CD4-positive, alpha-beta memory T cell (primary cell): ENCODE measurements around the gene PRKCSH. TPM values are rescaled to one million over a fixed set of nuclear protein-coding genes. Genes with fewer than 3 reads are reported as not detected.

Experiments
- CTCF ChIA-PET: fragments of 350-600 bp; sonication (Branson Sonifier 250); formaldehyde crosslinking; loops from one replicate; lab custom pipeline; 2021; ENCODE audit warnings: inconsistent platforms; ENCODE audit not compliant: partially characterized antibody; lab: Charles Lee
- POLR2A ChIA-PET: fragments of 350-600 bp; sonication (Branson Sonifier 250); formaldehyde crosslinking; loops from one replicate; lab custom pipeline; 2021; ENCODE audit not compliant: partially characterized antibody; lab: Charles Lee
- DNase-seq, 5 donors: peaks; one replicate each; pipeline versions ENCODE4 v3.0.0 to v3.0.0-alpha.2; 2020 to 2022; ENCODE audit warnings: mixed read lengths in 1 of 5
- H3K27ac ChIP-seq: one replicate; pipeline ENCODE4 v1.7.0; 2013; ENCODE audit warnings: low read depth, low read length
- H3K27me3 ChIP-seq: 2 replicates; pipeline ENCODE4 v1.7.0; 2013; ENCODE audit warnings: mild to moderate bottlenecking, low read length, moderate library complexity; ENCODE audit not compliant: insufficient read depth
- H3K36me3 ChIP-seq: 2 replicates; pipeline ENCODE4 v1.7.0; 2013; ENCODE audit warnings: mild to moderate bottlenecking, low read length, moderate library complexity; ENCODE audit not compliant: insufficient read depth
- H3K4me1 ChIP-seq: 2 replicates; pipeline ENCODE4 v1.7.0; 2013; ENCODE audit warnings: mild to moderate bottlenecking, low read length, moderate library complexity; ENCODE audit not compliant: insufficient read depth
- H3K4me3 ChIP-seq, 2 donors: one replicate each; pipeline ENCODE4 v1.7.0; 2013; ENCODE audit warnings: low read length in 2 of 2, mild to moderate bottlenecking in 1 of 2
- H3K9me3 ChIP-seq, 2 donors: one replicate each; pipeline ENCODE4 v1.7.0; 2013; ENCODE audit warnings: low read length in 2 of 2, control low read depth in 1 of 2; ENCODE audit not compliant: control insufficient read depth in 1 of 2
- H3K27ac Mint-ChIP-seq, 7 donors: one replicate each; pipeline ENCODE4 v1.8.0; 2020 to 2021; ENCODE audit warnings: mixed read lengths in 7 of 7, mild to moderate bottlenecking in 6 of 7, inconsistent platforms in 3 of 7, moderate library complexity in 3 of 7
- H3K27me3 Mint-ChIP-seq, 2 donors: one replicate each; pipeline ENCODE4 v1.8.0; 2020 to 2021; ENCODE audit warnings: mixed read lengths in 2 of 2
- H3K36me3 Mint-ChIP-seq, 2 donors: one replicate each; pipeline ENCODE4 v1.8.0; 2020 to 2021; ENCODE audit warnings: mixed read lengths in 2 of 2, inconsistent platforms in 1 of 2, mild to moderate bottlenecking in 1 of 2
- H3K4me1 Mint-ChIP-seq, 4 donors: one replicate each; pipeline ENCODE4 v1.8.0; 2020 to 2021; ENCODE audit warnings: mixed read lengths in 4 of 4, mild to moderate bottlenecking in 1 of 4
- H3K4me3 Mint-ChIP-seq, 8 donors: one replicate each; pipeline ENCODE4 v1.8.0; 2020 to 2021; ENCODE audit warnings: mixed read lengths in 8 of 8, mild to moderate bottlenecking in 7 of 8, moderate library complexity in 6 of 8, inconsistent platforms in 3 of 8
- H3K9me3 Mint-ChIP-seq, 8 donors: one replicate each; pipeline ENCODE4 v1.8.0; 2020 to 2021; ENCODE audit warnings: mixed read lengths in 8 of 8, mild to moderate bottlenecking in 5 of 8, inconsistent platforms in 3 of 8, moderate library complexity in 1 of 8
- intact Hi-C: fragments of 100-400 bp; cut with micrococcal nuclease; formaldehyde crosslinking; loops from one replicate; pipeline ENCODE4 v1.15.1; 2023
- polyA plus RNA-seq, 2 donors: library from polyadenylated mRNA; unstranded; fragments of 300-500 nt; fragmentation: Illumina TruSeq; gene quantifications; one replicate each; pipeline ENCODE4 v1.2.3, GENCODE V29; 2021
- total RNA-seq, 2 experiments: library from RNA; stranded (reverse); gene quantifications; one replicate each; pipeline ENCODE4 v1.2.3, GENCODE V29; 2021

The PRKCSH gene
- total and polyA plus RNA-seq, 4 experiments from 2014 or later, result 14.0 to 300 (median 182) TPM

DNA sequence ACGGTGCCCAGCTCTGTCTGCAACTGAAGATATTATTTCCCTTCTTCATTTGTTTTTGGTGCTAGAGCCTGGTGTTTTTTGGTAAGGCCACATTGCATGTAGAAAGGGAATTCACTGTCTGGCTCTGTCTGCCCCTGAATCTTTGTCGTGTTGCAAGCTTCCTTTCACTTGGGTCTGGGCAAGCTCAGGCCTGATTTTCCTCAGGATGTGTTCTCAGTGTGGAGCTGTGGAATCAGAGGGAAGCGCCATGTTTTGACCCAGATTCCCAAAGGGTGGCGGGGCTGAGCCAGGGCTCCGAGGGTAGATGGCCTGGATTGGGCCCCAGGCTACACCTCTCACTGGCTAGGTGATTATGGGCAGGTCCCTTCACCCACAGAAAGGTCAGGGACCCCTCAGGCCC, 8.6 kb downstream of the PRKCSH start:
- H3K4me1 ChIP-seq, result no peaks in the 10 kb centered on the region
- intact Hi-C loops, result no loop called here
- Mint-ChIP-seq H3K36me3 (peaks cover 29 to 49% of the 10 kb centered on the region in 2 donors), H3K9me3 (peaks cover 0 to 2% (median 0%) of the 10 kb centered on the region in 8 donors), H3K27me3 (no peaks in the 10 kb centered on the region), H3K27ac (no peak overlapping the region), H3K4me1 (peaks cover 0 to 4% (median 4%) of the 10 kb centered on the region in 4 donors), H3K4me3 (no peak overlapping the region)
- ChIA-PET CTCF (interaction anchor here (1.1 kb wide), 1 partner anchor 151 kb away, joined by 5 read pairs; no protein-coding TSS in a partner anchor), POLR2A (no interaction called here)
- H3K27me3 ChIP-seq, result no peaks in the 10 kb centered on the region
- no peak for DNase-seq
- H3K9me3 ChIP-seq, result no peaks in the 10 kb centered on the region
- no peak overlapping the region for H3K4me3 ChIP-seq
- H3K36me3 ChIP-seq, result peaks cover 42% of the 10 kb centered on the region
- H3K27ac ChIP-seq, result no peak overlapping the region

DNA sequence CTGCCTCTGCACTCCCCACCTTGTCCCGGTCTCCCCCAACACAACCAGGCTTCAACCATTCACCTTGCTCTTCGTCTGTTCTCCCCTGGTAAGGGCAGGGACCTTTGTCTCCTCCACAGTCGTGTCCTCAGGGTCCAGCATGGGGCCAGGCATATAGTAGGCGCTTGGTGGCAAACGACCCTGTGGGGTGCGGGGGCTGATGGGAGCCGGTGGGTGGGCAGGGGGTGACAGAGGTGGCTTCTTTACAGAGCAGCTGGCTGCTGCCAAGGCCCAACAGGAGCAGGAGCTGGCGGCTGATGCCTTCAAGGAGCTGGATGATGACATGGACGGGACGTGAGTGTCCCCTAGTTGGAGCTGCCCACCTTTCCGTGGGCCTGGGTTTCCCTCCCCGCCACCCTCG, 9.7 kb downstream of the PRKCSH start:
- POLR2A ChIA-PET, result no interaction called here
- Mint-ChIP-seq H3K36me3 (peaks cover 35 to 50% of the 10 kb centered on the region in 2 donors), H3K27ac (peak overlapping the region in 1 of 7 donors; percentile 20), H3K4me1 (peaks cover 0 to 4% (median 4%) of the 10 kb centered on the region in 4 donors), H3K27me3 (no peaks in the 10 kb centered on the region), H3K9me3 (peaks cover 0 to 2% (median 0%) of the 10 kb centered on the region in 8 donors), H3K4me3 (no peak overlapping the region)
- Histone ChIP-seq H3K27ac (no peak overlapping the region), H3K36me3 (peaks cover 42% of the 10 kb centered on the region), H3K4me3 (no peak overlapping the region), H3K4me1 (no peaks in the 10 kb centered on the region), H3K27me3 (no peaks in the 10 kb centered on the region), H3K9me3 (no peaks in the 10 kb centered on the region)
- intact Hi-C loops, result no loop called here
- no peak for DNase-seq
- CTCF ChIA-PET, result interaction anchor here (0.8 to 1.5 kb wide), 4 partner anchors 23 to 152 kb away, joined by 3 to 8 read pairs (median 6); no protein-coding TSS in a partner anchor

DNA sequence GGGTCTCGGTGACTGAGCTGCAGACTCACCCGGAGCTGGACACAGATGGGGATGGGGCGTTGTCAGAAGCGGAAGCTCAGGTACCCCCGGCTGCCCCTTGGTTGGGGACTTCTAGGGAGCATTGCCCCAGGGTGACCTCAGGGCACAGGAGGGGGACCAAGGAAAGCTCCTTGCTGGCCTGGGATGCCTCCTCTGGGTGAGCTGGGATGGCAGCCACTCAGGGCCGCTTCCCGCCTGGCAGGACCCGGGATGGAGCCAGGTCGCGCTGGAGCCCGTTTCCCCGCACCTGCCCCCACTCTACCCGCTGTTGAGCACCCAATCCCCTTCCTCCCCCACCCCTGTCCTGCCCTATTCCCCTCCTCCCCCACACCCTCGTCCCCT, 10.8 kb downstream of the PRKCSH start:
- Mint-ChIP-seq H3K27me3 (no peaks in the 10 kb centered on the region), H3K4me1 (peaks cover 0 to 1% (median 0%) of the 10 kb centered on the region in 4 donors), H3K4me3 (no peak overlapping the region), H3K9me3 (peaks cover 0 to 2% (median 0%) of the 10 kb centered on the region in 8 donors), H3K27ac (no peak overlapping the region), H3K36me3 (peaks cover 29 to 44% of the 10 kb centered on the region in 2 donors)
- Histone ChIP-seq H3K36me3 (peaks cover 34% of the 10 kb centered on the region), H3K27ac (no peak overlapping the region), H3K4me3 (no peak overlapping the region), H3K9me3 (no peaks in the 10 kb centered on the region), H3K27me3 (no peaks in the 10 kb centered on the region), H3K4me1 (no peaks in the 10 kb centered on the region)
- intact Hi-C loops, result loop anchor here (1.0 kb wide), 1 partner anchor 65 kb away; no protein-coding TSS in a partner anchor
- ChIA-PET CTCF (interaction anchor here (1.0 to 1.5 kb wide), 3 partner anchors 24 to 153 kb away, joined by 5 to 8 read pairs (median 6); no protein-coding TSS in a partner anchor), POLR2A (no interaction called here)
- no peak for DNase-seq

DNA sequence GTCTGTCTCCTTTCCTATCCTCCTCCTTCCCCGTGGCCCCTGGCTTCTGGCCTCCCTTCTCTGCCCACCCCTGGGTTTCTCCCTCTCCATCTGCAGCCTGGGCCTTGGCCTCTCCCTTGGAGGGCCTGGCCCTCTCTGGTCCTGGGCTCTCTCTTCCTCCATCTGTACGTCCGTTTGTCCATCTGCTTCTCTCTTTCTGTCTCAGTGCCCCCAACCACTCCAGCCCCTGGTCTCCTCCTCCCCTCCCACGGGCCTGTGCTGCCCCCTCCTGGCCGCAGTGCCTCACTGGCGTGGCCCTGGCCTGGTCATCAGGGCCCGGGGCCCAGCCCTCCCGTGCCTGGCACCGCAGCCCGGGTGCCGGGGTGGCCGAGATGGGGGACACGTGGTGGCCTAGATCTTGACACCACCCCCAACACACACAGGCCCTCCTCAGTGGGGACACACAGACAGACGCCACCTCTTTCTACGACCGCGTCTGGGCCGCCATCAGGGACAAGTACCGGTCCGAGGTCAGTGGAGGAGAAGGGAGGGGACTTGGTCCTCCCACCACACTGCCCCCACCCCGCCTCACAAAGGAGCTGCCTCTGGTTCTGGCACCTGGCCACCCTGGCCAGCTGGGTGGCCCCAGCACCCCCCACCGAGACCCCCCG, 11.3 kb downstream of the PRKCSH start:
- ChIA-PET POLR2A (no interaction called here), CTCF (interaction anchor here (1.1 to 1.5 kb wide), 3 partner anchors 25 to 66 kb away, joined by 3 to 8 read pairs (median 6); no protein-coding TSS in a partner anchor)
- Histone ChIP-seq H3K4me1 (no peaks in the 10 kb centered on the region), H3K27ac (no peak overlapping the region), H3K4me3 (no peak overlapping the region), H3K36me3 (peaks cover 29% of the 10 kb centered on the region), H3K9me3 (no peaks in the 10 kb centered on the region), H3K27me3 (no peaks in the 10 kb centered on the region)
- Mint-ChIP-seq H3K27ac (peak overlapping the region in 2 of 7 donors; percentile 83 to 88), H3K4me1 (peaks cover 0 to 1% (median 0%) of the 10 kb centered on the region in 4 donors), H3K36me3 (peaks cover 27 to 39% of the 10 kb centered on the region in 2 donors), H3K4me3 (no peak overlapping the region), H3K9me3 (peaks cover 0 to 2% (median 0%) of the 10 kb centered on the region in 8 donors), H3K27me3 (no peaks in the 10 kb centered on the region)
- intact Hi-C loops, result loop anchor here (1.0 kb wide), 1 partner anchor 65 kb away; no protein-coding TSS in a partner anchor
- peak in 4 of 5 donors; percentile 18 to 41 (median 33) for DNase-seq

DNA sequence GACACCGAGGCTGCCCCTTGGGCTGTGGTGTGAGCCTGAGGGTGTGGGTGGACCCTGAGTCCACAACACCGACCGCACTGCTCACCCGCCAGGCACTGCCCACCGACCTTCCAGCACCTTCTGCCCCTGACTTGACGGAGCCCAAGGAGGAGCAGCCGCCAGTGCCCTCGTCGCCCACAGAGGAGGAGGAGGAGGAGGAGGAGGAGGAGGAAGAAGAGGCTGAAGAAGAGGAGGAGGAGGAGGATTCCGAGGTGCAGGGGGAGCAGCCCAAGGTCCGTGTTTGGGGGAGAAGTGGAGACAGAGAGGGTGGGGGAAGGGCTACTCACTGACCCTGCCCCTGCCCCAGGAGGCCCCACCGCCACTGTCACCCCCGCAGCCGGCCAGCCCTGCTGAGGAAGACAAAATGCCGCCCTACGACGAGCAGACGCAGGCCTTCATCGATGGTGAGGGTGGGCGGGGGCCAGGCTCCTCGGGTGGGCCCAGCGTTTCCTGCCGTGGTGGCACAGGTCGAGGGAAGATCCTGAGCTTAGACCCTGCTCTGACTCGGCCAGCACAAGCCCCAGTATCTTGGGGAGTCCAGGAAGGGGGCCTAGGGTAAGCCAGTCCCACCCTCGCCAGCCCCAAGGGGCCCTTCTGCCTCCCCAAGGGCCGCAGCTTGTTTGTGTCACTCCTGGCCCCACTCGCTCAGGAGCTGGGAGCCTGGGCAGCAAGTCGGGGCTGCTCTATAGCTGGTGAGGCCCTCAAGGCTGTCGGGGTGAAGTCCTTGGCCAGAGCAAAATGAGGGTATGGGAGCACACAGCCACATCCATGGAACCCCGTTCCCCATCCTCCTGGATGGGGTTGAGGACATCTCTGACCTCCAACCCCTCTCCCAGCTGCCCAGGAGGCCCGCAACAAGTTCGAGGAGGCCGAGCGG, 12.2 kb downstream of the PRKCSH start:
- H3K27ac Mint-ChIP-seq, result peak overlapping the region in 1 of 7 donors; percentile 46
- H3K4me1 ChIP-seq, result no peaks in the 10 kb centered on the region
- peaks cover 20 to 32% of the 10 kb centered on the region in 2 donors for H3K36me3 Mint-ChIP-seq
- no peak overlapping the region for H3K4me3 Mint-ChIP-seq
- H3K27me3 ChIP-seq, result no peaks in the 10 kb centered on the region
- H3K27ac ChIP-seq, result no peak overlapping the region
- H3K27me3 Mint-ChIP-seq, result no peaks in the 10 kb centered on the region
- no peaks in the 10 kb centered on the region for H3K9me3 ChIP-seq
- DNase-seq, result no peak
- no peak overlapping the region for H3K4me3 ChIP-seq
- CTCF ChIA-PET, result interaction anchor here (1.1 to 1.4 kb wide), 3 partner anchors 35 to 70 kb away, joined by 3 to 5 read pairs (median 3); no protein-coding TSS in a partner anchor
- POLR2A ChIA-PET, result no interaction called here
- H3K4me1 Mint-ChIP-seq, result peaks cover 0 to 1% (median 0%) of the 10 kb centered on the region in 4 donors
- H3K9me3 Mint-ChIP-seq, result no peaks in the 10 kb centered on the region
- H3K36me3 ChIP-seq, result peaks cover 21% of the 10 kb centered on the region
- intact Hi-C loops, result no loop called here

DNA sequence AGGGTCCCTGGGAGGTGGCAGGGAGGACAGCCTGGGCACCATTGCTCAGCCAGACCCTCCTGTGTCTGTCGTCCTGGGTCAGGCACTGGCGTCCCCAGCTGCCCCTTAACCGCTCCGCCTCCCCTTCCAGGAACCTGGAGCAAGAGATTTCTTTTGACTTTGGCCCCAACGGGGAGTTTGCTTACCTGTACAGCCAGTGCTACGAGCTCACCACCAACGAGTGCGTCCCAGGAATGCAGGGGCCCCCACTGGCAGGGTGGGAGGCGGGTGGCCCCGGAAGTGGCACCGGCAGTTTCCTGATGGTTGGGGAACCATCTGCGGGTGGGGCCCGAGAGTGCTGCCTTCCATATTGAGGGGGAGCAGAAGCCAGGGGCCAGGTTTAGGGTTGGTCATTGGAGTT, 13.0 kb downstream of the PRKCSH start:
- DNase-seq, result no peak
- no peaks in the 10 kb centered on the region for H3K9me3 ChIP-seq
- H3K27ac Mint-ChIP-seq, result no peak overlapping the region
- H3K27ac ChIP-seq, result no peak overlapping the region
- H3K4me3 ChIP-seq, result no peak overlapping the region
- CTCF ChIA-PET, result interaction anchor here (1.4 kb wide), 2 partner anchors 34 to 71 kb away, joined by 3 to 5 read pairs; no protein-coding TSS in a partner anchor
- H3K9me3 Mint-ChIP-seq, result no peaks in the 10 kb centered on the region
- H3K36me3 Mint-ChIP-seq, result peaks cover 17 to 26% of the 10 kb centered on the region in 2 donors
- no peaks in the 10 kb centered on the region for H3K27me3 Mint-ChIP-seq
- peaks cover 20% of the 10 kb centered on the region for H3K36me3 ChIP-seq
- no peaks in the 10 kb centered on the region for H3K27me3 ChIP-seq
- POLR2A ChIA-PET, result interaction anchor here (0.6 kb wide), 1 partner anchor 10 kb away, joined by 3 read pairs; no protein-coding TSS in a partner anchor
- peaks cover 0 to 1% (median 0%) of the 10 kb centered on the region in 4 donors for H3K4me1 Mint-ChIP-seq
- no peak overlapping the region for H3K4me3 Mint-ChIP-seq
- no peaks in the 10 kb centered on the region for H3K4me1 ChIP-seq
- intact Hi-C loops, result no loop called here
